Fibroblast of pulmonary artery (primary cell): ENCODE results near the gene MAPK8IP1.

Experiments used
- DNase-seq: peaks from one replicate; pipeline ENCODE4 v3.0.0-alpha.2; 2010; ENCODE audit warnings: low read depth
- H3K4me3 ChIP-seq: replicated peaks from 2 replicates; pipeline ENCODE4 v1.5.1; 2011; ENCODE audit warnings: low read depth, mild to moderate bottlenecking, control low read depth, low read length, moderate library complexity
- CTCF ChIP-seq: IDR thresholded peaks from 2 replicates; pipeline ENCODE4 v1.5.1; 2011; ENCODE audit warnings: mild to moderate bottlenecking, control low read depth, low read length, inconsistent platforms; ENCODE audit errors: missing control alignments

Gene MAPK8IP1

GRCh38 chr11:45859661-45860140, 25.8 kb upstream of the MAPK8IP1 start:
- DNase-seq = peak; percentile 98
- TF ChIP-seq CTCF = no peak
- no peak overlapping the region for H3K4me3 ChIP-seq

- TF ChIP-seq CTCF = no peak
- H3K4me3 ChIP-seq = no peak overlapping the region
- DNase-seq = no peak
Observed at GRCh38 chr11:45860348-45860747, 25.1 kb upstream of the MAPK8IP1 start.

GRCh38 chr11:45860764-45861510, 24.5 kb upstream of the MAPK8IP1 start:
- H3K4me3 ChIP-seq = no peak overlapping the region
- TF ChIP-seq CTCF = no peak
- no peak for DNase-seq

GRCh38 chr11:45864041-45864440, 21.4 kb upstream of the MAPK8IP1 start:
- peak; percentile 39 for DNase-seq
- H3K4me3 ChIP-seq = no peak overlapping the region
- TF ChIP-seq CTCF = no peak

- DNase-seq = no peak
- no peak for TF ChIP-seq CTCF
- no peak overlapping the region for H3K4me3 ChIP-seq
Observed at GRCh38 chr11:45869551-45869950, 15.9 kb upstream of the MAPK8IP1 start.

- H3K4me3 ChIP-seq = no peak overlapping the region
- TF ChIP-seq CTCF = no peak
Observed at GRCh38 chr11:45870706-45871105, 14.7 kb upstream of the MAPK8IP1 start.

GRCh38 chr11:45871638-45872037, 13.8 kb upstream of the MAPK8IP1 start:
- H3K4me3 ChIP-seq = no peak overlapping the region
- no peak for DNase-seq
- TF ChIP-seq CTCF = no peak

More at GRCh38 chr11:45870706-45871105, 14.7 kb upstream of the MAPK8IP1 start:
- no peak for DNase-seq
